ENCODE results near the gene SLIT3. TPM values are rescaled to one million over a fixed set of nuclear protein-coding genes. Genes with fewer than 3 reads are reported as not detected.
"Not testable (repeated sequence)": the region's sequence is repeated elsewhere in the genome, so short reads cannot be mapped to it uniquely, and the experiment has no call there.

The SLIT3 gene
- total RNA-seq, 3 donors from 2014 or later, result 30.7 to 103 (median 54.1) TPM

DNA sequence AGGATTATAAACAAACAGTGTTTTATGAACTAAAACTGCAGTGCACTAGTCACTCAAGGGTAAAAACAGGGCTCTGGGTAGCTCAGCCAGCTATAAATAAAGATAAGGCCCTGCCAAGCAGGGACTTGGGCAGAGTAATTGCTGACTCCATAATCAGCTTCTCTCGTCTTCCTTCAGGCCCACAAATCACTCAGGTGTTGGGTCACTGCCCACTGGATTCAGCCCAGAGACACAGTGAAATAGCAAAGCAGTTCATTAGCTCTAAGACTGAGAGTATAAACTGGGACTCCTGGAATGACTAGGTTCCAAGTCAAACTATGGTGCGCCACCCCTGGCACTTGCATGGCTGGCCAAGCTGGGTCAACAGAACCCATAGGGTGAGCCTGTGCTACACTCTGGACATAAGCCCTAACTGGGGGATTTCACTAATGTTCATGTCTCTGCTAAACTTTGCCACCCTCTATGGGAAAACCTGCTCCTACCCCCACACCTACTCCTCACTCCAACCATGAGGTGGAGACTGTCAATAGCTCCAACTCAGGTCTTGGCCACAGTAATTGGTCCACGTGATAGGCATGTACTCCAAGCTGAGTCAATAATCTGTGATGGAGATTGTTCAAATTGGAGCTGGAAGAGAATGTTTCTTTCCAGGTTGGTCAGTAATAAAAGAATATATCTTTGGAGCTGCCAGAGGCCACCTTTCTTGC is 158.5 kb downstream of the SLIT3 start:
- DNase-seq (ENCODE audit: low spot score in 2 of 2), result peak in 1 of 2 donors; percentile 25
- Histone ChIP-seq H3K36me3 (no peaks in the 10 kb centered on the region), H3K27me3 (no peaks in the 10 kb centered on the region), H3K27ac (peak overlapping the region in 1 of 2 donors; percentile 44), H3K4me3 (no peak overlapping the region), H3K9me3 (no peaks in the 10 kb centered on the region), H3K4me1 (no peaks in the 10 kb centered on the region)
- intact Hi-C loops (cut with DNase I; ENCODE audit: low total_unique reads), result no loop called here
- TF ChIP-seq, protein P1, sequence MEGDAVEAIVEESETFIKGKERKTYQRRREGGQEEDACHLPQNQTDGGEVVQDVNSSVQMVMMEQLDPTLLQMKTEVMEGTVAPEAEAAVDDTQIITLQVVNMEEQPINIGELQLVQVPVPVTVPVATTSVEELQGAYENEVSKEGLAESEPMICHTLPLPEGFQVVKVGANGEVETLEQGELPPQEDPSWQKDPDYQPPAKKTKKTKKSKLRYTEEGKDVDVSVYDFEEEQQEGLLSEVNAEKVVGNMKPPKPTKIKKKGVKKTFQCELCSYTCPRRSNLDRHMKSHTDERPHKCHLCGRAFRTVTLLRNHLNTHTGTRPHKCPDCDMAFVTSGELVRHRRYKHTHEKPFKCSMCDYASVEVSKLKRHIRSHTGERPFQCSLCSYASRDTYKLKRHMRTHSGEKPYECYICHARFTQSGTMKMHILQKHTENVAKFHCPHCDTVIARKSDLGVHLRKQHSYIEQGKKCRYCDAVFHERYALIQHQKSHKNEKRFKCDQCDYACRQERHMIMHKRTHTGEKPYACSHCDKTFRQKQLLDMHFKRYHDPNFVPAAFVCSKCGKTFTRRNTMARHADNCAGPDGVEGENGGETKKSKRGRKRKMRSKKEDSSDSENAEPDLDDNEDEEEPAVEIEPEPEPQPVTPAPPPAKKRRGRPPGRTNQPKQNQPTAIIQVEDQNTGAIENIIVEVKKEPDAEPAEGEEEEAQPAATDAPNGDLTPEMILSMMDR (IDR thresholded peaks at IDR 0.05), result no peak
- no peak for TF ChIP-seq POLR2A (IDR thresholded peaks at IDR 0.05)
- TF ChIP-seq POLR2AphosphoS5 (IDR thresholded peaks at IDR 0.05), result no peak

DNA sequence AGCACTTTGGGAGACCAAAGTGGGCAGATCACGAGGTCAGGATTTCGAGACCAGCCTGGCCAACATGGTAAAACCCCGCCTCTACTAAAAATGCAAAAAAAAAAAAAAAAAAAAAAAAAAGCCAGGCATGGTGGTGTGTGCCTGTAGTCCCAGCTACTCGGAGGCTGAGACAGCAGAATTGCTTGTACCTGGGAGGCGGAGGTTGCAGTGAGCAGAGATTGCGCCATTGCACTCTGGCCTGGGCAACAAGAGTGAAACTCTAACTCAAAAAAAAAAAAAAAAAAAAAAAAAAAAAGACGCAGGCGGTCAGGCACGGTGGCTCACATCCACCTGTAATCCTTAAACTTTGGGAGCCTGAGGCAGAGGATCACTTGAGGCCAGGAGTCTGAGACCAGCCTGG is 160.7 kb downstream of the SLIT3 start:
- H3K4me1 ChIP-seq; DNase-seq (ENCODE audit: low spot score in 2 of 2); H3K9me3 ChIP-seq; H3K27me3 ChIP-seq; H3K4me3 ChIP-seq; H3K36me3 ChIP-seq; intact Hi-C loops (cut with DNase I; ENCODE audit: low total_unique reads): not testable (repeated sequence)
- H3K27ac ChIP-seq, result peak overlapping the region in 1 of 2 donors; percentile 58

DNA sequence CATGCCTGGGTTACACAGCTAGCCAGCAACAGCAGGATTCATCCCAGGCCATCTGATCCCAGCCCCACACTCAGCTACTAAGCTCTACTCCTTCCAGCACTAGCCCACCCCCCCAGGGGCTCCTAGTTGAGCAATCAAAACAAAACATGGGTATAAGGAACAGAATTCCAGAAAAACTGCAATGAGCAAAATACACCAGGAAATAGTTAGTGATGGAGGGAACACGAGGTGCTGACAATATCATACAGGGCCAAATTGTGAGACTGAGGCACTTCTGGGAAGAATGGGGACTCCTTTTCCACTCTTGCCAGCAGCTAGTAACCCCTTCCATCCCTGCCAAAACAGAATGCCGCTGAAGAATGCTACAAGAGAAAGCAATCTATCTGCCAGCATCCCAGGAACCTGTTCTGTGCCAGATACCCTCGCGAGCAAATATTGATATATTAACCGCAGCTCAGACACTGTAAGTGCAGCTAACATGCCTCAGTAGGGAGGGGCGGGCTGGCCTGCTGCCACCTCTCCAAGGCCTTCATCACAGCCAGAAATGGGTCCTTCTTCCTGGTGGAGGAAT is 161.4 kb downstream of the SLIT3 start:
- DNase-seq (ENCODE audit: low spot score in 2 of 2), result peak; percentile 24 to 59
- H3K36me3 ChIP-seq, result no peaks in the 10 kb centered on the region
- no peaks in the 10 kb centered on the region for H3K27me3 ChIP-seq
- no peak overlapping the region for H3K4me3 ChIP-seq
- intact Hi-C loops (cut with DNase I; ENCODE audit: low total_unique reads), result no loop called here
- peak overlapping the region in 1 of 2 donors; percentile 58 for H3K27ac ChIP-seq
- no peaks in the 10 kb centered on the region for H3K4me1 ChIP-seq
- TF ChIP-seq POLR2A (IDR thresholded peaks at IDR 0.05), result no peak
- TF ChIP-seq, protein P1 (IDR thresholded peaks at IDR 0.05), result no peak
- no peak for TF ChIP-seq POLR2AphosphoS5 (IDR thresholded peaks at IDR 0.05)
- H3K9me3 ChIP-seq, result no peaks in the 10 kb centered on the region

DNA sequence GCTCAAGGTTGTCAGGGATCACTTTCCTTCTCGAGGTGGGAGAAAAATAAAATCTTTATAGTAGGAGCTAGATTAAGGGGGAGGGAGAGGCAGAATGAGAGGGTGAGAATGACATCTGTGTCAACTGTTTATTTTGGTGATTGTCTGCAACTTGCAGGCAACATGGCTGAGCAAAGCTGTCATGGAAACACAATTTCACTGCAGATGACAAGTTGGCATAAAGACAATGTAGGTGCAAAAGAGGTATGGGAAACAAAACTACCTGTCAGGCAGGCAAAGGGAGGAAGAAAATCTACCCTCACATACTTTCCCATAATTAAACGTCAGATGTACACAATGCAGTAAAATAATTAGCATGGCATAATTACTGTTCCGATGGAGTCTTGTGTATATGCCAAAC is 167.4 kb downstream of the SLIT3 start:
- Histone ChIP-seq H3K4me3 (no peak overlapping the region), H3K27ac (no peak overlapping the region), H3K9me3 (no peaks in the 10 kb centered on the region), H3K27me3 (no peaks in the 10 kb centered on the region), H3K36me3 (no peaks in the 10 kb centered on the region), H3K4me1 (no peaks in the 10 kb centered on the region)
- intact Hi-C loops (cut with DNase I; ENCODE audit: low total_unique reads), result no loop called here
- DNase-seq (ENCODE audit: low spot score in 2 of 2), result no peak
- no peak for TF ChIP-seq POLR2AphosphoS5 (IDR thresholded peaks at IDR 0.05)
- no peak for TF ChIP-seq POLR2A (IDR thresholded peaks at IDR 0.05)

DNA sequence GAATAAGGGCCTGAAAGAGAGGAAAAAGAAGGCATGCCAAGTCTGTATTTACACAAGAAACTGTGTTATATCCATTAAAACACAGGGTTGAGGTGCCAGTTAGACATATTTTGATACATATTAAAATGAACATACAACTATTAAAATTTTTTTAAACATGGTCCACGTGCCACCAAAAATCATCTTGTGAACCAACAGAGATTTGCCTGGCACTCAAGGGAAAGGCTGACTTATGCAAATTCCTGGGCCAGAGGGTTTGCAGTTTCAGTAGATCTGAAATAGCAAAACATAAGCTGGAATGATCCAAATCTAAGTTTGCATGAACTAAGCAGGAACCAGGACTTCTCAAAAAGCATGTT is 168.7 kb downstream of the SLIT3 start:
- Histone ChIP-seq H3K36me3 (no peaks in the 10 kb centered on the region), H3K27ac (no peak overlapping the region), H3K9me3 (no peaks in the 10 kb centered on the region), H3K4me3 (no peak overlapping the region), H3K4me1 (no peaks in the 10 kb centered on the region), H3K27me3 (no peaks in the 10 kb centered on the region)
- no peak for DNase-seq (ENCODE audit: low spot score in 2 of 2)
- intact Hi-C loops (cut with DNase I; ENCODE audit: low total_unique reads), result no loop called here
- TF ChIP-seq, protein P1 (IDR thresholded peaks at IDR 0.05), result no peak
- TF ChIP-seq POLR2A (IDR thresholded peaks at IDR 0.05) (no peak), POLR2AphosphoS5 (IDR thresholded peaks at IDR 0.05) (no peak)

DNA sequence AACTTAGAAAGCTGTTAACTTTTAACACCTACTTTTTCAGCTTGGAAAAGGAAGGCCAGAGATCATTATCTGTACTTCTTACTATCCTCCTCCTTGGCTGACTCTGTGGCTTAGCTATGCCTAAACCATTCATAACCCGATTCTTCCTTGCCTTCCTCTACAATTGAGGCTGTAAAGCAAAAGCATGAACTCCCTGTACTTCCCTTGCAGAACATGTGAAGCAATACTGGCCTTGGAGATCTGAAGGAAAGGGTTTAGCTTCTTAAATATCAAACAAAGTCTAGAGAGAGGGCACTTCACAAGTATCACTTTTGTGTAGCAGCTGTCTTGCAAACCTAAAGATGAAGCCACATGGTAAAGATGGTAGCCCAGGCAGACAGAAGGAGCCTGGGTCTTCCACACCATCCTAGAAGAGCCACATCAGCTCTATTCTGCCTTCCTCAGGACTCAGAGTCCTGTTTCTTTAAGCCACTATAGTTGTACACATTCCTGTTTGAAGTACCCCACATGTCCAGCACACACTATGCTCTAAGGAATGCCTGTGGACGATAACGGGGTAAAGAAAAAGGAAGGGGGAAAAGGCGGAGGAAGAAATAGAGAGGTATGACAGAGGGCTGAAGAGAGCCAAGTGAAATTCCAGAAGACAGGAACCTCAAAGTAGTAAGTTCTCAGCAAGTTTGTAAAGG is 169.2 kb downstream of the SLIT3 start:
- H3K27ac ChIP-seq, result no peak overlapping the region
- H3K36me3 ChIP-seq, result no peaks in the 10 kb centered on the region
- no peaks in the 10 kb centered on the region for H3K4me1 ChIP-seq
- H3K27me3 ChIP-seq, result no peaks in the 10 kb centered on the region
- intact Hi-C loops (cut with DNase I; ENCODE audit: low total_unique reads), result no loop called here
- no peaks in the 10 kb centered on the region for H3K9me3 ChIP-seq
- TF ChIP-seq, protein P1 (IDR thresholded peaks at IDR 0.05), result no peak
- TF ChIP-seq POLR2AphosphoS5 (IDR thresholded peaks at IDR 0.05) (no peak), POLR2A (IDR thresholded peaks at IDR 0.05) (no peak)
- H3K4me3 ChIP-seq, result no peak overlapping the region
- no peak for DNase-seq (ENCODE audit: low spot score in 2 of 2)

Measured in breast epithelium (tissue), 4 donors.